GM19397 (cell line): ENCODE data around the gene SMURF2.
"Not testable (repeated sequence)": the region's sequence is repeated elsewhere in the genome, so short reads cannot be mapped to it uniquely, and the experiment has no call there.

Source experiments
- ATAC-seq: cut with Tn5 transposase; IDR thresholded peaks from one replicate; pipeline ENCODE4 v1.9.1; 2021; ENCODE audit warnings: mild to moderate bottlenecking, moderate library complexity; ENCODE audit not compliant: unreplicated experiment

SMURF2 gene

DNA sequence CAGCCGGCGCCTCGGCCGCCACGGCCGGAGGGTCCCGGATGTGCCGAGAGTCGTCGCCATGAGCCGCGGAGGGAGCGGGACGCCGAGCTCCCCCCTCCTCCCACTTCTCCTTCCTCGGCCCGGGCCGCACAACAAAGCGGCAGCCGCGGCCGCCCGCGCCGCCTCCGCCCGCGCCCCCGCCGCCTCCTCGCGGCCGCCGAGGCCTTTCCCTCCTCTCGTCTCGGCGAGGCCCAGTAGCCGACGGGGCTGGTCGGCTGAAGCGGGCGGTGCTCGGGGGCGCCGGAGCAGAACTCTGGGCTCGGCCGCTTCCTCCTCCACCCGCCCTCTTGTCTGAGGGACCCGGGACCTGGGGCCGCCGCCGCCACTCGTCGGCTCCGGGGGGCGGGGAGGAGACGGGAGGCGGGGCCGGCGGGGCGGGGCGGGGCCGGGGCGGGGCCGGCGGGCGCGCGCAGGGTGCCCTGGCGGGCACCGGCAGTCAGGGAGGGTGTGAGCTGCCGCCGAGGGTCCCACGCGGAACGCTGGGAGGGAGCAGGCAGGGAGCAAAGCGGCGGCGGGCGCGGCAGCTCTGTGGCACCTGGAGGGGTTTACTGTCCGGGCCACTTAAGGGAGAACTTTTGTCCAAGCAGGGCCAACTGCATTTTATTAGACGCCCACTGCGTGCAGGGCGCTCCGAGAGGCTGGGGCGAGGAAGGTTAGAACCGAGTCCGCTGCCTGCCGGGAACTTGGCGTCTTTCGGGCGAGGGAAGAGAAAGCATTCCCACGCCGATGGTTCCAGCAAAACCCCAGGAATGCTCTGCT, at the start of gene SMURF2:
Gene SMURF2, minus strand, starts transcription at position 332 of the 798 bp plus-strand sequence. CDS start 427 bp downstream, outside the sequence.
- peak; percentile 91 for ATAC-seq

DNA sequence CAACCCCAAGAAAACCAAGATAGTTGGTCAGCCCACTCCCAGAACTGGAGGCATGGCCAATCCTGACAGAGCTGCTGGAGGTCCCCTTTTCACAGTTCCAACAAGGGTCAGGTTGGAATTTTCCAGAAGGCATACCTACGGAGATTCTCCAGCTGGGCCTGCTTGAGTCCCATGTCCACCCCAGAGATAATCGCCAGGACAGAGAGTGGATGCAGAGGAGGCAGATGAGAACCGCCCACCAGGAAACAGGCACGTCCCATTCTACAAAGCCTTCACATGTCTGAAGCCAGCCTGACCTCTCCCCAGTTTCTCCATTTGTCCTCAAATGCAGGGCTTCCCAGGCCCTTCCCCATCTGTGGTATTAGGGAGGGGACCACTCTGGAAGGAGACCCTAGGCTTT, 47.4 kb upstream of the SMURF2 start:
- ATAC-seq, result no peak

DNA sequence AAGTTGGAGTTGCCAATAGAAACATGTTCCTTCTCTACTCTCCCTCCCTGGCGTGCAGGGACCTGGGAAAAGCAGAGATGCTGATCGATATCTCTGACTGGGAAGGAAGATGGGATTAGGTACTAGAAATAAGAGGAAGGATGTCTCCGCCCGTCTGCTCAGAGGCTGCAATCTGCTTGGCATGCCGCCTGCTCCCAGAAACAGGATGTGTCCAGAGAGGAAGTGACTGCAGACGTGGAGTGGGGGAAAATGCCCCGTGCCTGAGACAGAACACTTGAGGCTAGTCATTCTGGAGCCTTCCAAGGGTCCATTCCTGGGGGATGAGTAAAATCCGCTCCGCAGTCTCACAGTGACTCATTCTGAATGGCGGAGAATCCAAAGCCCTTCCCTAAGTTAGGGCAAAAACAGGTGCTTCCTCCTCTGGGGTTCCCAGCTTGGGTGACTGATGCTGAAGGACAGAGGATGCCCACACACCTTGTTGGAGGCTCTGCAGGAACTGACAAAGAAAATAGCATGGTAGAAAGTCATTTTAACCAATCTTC, 45.0 kb upstream of the SMURF2 start:
- no peak for ATAC-seq

DNA sequence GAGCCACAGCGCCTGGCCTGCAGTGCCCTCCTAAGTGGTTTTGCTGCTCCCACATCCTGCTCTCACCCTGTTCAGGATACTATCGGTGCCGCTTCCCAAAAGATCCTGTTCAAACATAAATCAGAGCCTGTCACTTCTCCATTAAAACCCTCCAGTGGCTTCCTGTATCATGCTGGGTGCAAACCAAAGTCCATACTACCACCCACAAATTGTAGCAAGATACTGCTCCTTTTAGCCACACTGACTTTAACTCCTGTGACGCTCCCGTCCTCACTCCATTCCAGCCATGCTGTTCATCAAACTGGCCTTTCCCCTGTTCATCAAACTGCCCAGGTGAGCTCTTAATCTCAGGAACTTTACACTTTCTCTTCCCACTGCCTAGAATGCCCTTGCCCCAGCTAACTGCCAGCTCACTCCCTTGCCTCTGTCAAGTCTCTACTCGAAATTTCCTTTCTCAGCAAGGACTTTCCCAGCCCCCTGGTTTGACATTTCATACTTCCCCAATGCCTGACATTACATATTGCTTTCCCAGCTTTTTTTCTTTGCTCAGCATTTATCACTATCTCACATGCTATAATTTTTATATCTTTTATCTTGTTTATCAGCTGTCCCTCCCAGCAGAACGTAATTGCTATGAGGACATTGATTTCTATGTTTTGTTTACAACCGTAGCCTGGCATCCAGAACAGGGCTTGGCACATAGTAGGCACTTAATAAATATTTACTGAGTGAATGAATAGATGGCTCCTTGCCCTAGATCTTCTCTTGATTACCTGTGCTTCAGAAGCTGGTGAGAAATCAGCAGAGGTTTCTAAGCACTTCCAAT, 44.3 kb upstream of the SMURF2 start:
- no peak for ATAC-seq

DNA sequence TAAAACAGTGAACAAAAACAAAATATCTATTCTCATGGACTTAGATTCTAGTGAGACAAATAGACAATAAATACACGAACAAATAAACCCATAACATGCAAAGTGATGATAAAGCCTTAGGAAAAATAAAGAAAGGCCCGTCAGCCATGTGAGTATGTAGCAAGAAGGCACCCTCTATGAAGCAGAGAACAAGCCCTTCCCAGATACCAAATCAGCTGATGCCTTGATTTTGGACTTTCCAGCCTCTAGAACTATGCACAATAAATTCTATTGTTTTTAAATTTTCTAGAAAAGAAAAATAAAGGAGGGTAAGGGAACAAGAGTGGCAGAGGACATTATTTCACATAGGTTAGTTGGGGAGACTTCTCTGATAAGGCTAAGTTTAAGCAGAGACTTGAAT, 40.7 kb upstream of the SMURF2 start:
- ATAC-seq, result no peak

DNA sequence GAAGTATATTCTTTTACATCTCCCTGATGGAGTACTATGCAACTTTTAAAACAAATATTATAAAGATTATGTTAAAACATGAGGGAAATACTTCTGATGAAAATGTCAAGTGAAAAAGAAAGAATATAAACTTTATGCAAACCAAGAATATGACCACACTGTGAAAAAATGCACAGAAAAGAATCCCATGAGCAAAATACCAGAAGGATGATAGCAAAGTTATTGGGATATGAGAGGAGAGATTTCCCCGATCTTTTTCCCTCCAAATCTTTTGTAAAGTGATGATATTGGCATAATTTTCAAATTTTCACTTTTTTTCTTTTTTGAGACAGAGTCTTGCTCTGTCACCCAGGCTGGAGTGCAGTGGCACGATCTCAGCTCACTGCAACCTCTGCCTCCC, 36.6 kb upstream of the SMURF2 start:
- ATAC-seq, result no peak

DNA sequence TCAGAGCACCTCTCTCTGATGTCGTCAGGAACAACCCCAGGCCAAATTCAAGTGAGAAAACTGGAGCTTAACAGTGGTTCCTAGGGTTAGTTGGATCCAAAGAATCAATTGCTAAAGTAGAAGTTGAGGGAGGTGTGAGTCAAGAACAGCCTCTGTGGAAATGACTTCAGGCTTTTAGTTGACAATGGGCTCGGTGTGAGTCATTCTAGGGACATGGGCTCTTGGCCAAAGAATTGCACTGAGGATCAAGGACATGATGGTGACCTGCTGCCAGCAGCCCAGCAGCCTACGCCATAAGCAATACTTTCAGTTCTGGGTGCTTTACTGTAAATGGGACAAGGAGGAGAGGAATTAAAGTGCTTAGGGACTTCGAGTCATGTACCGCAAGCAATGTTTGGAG, 32.1 kb upstream of the SMURF2 start:
- no peak for ATAC-seq

DNA sequence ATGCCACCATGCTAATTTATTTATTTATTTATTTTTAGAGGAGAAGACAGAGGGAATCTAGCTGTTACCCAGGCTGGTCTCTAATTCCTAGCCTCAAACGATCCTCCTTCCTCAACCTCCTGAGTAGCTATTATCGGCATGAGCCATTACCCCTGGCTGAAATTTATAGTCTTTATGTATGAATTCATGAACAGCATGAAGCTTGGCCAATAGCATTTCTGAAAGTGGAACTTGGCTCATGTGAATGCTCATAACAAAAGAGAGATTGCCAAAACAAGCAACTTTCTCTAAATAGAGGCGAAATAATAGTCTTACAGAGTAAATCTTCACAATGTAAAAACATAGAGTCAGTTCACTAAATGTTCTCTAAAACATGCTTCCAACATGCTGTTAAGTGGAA, 30.1 kb upstream of the SMURF2 start:
- no peak for ATAC-seq

DNA sequence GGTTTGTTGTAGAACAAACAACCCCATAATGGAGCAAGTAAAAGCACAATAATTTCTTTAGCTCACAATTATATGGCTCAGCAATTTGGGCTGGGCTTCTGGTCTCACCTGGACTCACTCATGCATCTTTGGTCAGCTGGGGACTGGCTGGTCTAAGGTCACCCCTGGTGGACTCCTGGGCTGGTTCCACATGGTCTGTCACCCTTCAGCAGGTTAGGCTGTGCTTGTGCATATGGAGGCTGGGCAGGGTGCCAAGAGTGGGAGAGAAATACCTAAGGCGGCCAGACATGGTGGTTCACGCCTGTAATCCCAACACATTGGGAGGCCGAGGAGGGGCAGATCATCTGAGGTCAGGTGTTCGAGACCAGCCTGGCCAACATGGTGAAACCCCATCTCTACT, 27.0 kb upstream of the SMURF2 start:
- no peak for ATAC-seq

DNA sequence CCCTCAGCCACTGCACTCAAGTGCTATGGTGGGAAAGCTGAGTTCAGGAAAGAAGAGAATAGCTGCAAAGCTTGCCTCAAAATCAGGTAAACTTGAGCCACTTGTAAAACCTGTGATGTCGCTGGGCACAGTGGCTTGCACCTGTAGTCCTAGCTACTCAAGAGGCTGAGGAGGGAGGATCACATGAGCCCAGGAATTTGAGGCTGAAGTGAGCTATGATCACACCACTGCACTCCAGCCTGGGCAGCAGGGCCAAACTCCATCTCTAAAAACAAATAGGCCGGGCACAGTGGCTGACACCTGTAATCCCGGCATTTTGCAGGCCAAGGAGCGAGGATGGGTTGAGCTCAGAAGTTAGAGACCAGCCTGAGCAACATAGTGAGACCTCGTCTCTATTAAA, 26.4 kb upstream of the SMURF2 start:
- ATAC-seq, result no peak

DNA sequence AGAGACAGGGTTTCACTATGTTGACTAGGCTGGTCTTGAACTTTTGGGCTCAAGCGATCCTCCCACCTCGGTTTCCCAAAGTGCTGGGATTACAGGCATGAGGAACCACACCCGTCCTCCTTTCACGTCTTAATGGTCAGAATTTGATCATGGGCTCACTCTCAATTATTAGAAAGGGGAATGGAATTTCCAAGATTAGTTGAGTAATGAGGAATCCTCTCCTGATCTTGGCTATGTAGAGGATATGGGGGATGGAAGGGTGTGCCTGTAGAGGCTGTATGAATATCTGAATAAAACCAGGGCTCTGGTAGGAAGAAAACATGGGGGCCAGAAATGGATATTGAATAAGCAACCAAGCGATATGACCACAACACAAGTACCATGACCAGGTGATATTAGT, 25.9 kb upstream of the SMURF2 start:
- no peak for ATAC-seq

DNA sequence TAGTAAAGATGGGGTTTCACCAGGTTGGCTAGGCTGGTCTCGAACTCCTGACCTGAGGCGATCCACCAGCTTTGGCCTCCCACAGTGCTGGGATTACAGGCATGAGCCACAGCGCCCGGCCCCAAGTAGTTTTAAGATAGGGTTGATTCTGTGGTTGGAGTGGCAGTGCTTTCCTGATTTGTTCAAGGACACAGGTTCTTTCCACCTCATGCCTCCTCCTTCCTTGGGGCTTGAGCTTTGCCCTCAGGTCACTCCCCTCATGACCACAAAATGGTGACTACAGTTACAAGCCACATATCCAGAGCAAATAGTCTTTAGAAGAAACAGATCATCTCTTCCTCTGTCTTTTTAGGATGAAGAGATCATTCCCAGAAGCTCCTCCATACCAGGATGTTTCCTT, 25.3 kb upstream of the SMURF2 start:
- no peak for ATAC-seq

DNA sequence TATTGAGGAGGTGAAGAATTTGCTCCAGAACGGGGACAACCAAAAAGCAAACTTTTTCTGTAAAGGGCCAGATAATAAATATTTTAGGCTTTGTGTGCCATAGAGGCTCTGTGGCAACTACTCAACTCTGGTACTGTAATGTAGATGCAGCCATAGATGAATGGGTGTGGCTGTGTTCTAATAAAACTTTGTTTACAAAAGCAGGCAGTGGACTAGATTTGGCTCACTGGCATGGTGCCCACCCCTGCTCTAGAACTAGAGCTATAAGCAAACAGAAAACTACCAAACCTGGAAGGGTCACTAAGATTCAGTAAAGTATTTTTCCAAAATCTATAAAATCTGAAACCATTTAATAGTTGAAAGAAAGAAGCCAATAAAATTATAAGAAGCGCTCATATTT, 24.6 kb upstream of the SMURF2 start:
- no peak for ATAC-seq

DNA sequence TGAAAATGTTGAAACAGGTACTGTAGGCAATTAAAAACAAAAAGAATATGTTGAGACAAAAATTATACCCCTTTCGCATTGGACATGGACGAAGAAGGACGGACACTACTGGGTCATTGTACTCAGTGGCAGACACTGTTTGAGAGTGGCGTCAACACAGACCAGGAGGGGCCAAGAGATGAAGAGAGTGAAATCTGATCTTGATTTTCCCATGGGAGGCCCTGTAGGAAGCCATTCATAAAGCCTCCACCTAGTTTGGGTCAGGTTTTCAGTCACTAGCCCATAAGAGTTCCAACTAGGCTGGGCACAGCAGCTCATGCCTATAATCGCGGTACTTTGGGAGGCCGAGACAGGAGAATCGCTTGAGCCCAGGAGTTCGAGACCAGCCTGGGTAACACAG, 23.6 kb upstream of the SMURF2 start:
- ATAC-seq, result no peak

DNA sequence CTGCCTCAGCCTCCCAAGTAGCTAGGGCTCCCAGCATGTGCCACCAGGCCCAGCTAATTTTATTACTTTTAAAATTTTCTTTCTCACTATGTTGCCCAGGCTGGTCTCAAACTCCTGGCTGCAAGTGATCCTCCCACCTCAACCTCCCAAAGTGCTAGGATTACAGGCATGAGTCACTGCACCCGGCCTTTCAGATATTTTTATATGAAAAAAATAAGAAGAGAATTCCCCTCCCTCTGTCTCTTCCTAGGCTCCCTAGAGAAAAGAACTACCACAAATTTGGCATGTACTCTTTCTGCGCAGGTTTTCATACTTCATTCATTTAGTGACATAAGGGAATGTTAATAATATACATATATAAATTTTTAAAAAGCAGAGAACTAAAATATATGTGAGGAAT, 21.7 kb upstream of the SMURF2 start:
- ATAC-seq, result no peak

DNA sequence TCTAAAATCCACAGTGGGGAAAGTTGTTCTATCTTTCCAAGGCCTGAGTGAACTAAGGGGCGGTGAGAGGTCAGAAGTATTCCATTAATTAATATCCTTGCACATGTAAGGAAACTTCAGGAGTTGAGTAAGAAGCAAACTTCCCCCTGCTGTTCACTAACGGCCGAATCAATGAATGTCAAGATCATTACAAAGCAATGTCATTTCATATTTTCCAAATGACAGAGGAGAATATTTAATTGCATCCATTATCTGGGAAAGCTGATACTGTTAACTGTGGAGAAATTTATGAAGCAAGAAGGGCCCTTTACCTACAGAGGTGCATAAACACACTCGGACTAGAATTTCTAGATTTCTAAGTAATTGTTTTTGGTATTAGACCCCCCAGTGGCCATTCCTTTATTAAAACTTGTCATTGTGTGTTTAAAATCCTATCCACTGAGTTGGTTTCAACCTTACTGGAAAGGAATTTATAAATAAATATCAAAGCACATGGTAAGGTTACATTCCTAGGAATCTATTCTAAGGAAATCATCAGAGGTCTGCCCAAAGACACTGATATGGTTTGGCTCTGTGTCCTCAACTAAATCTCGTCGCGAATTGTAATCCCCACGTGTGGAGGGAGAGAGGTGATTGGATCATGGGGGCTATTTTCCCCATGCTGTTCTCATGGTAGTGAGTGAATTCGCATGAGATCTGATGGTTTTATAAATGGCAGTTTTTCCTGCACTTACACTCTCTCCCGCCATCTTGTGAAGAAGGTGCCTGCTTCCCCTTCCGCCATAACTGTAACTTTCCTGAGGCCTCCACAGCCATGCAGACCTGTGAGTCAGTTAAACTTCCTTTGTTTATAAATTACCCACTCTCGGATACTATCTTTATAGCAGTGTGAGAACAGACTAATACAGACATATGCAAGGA, 20.4 kb upstream of the SMURF2 start:
- ATAC-seq, result no peak

DNA sequence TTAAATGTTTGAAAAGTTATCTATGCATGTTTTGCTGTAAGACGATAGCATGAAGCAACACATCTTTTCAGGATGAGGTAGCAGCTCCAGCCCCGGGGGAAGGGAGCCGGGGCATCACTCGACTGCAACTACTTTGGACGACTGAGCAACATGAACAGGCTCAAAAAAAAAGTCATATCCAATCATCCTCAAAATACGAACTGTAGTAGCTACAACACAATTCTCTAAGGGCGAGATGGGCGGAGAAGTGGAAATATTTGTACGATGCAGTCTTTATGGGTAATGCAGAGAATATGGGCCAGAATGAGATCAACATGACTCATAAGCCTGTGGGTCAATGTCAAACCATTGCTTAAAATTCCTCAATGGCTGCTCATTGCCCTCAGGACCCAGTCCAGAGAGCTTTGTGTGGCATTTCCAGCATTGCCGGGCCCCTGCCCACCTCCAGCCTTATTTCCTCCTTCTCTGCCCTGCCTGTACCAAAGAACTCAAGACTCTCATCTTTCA, 17.7 kb upstream of the SMURF2 start:
- no peak for ATAC-seq

DNA sequence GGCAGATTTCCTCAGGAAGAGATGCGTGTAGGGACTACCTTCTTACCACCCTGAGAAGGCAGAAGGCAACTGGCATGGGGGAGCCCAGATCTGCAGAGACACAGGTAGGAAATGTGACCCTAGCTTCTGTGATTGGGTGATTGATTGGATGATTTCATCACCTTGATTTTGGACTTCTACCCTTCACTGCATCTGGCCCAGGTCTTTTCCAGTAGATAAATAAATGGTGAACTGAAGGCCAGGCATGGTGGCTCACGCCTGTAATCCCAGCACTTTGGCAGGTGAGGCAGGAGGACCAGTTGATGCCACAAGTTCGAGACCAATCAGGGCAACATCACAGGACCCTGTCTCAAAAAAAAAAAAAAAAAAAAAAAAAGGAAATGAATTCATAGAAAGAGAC, 14.7 kb upstream of the SMURF2 start:
- no peak for ATAC-seq

DNA sequence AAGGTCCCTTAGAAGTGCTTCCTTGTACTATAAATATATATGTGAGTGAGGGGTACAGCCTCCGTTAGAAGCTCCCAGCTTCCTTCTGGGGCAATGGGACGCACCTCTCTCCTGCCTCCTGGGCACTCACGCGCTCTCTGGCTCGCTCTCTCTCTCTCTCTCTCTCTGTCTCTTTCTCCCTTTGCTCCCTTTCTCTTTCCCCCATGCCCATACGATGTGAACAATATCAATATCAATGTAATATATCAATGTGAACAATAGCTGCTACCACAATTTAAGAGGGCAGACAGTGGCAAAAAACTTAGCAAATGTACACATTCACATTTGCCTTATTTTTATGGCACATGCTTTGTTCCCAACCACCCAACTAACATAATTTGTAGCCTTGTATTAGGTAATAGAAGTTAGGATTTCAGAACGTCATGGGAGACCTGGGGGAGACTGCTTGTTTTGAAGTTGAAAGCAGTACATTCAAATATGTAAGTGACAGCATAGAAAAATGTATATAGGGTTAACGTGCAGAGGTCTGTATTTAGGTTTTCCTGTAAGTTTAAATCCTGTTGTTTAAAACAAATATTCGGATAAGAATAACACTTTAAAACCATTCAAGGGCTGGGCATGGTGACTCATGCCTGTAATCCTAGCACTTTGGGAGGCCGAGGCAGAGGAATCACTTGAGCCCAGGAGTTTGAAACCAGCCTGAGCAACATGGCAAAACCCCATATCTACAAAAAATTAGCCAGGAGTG, 8.9 kb upstream of the SMURF2 start:
- ATAC-seq, result not testable (repeated sequence)
